SU-DHL-6 (cell line): ENCODE measurements around the gene HRK.

Experiments used
- H2AFZ ChIP-seq: fragments of 200-600 bp; sonication (generic); 2 replicates; pipeline ENCODE4 v1.6.1; 2014; ENCODE audit warnings: low read depth, mild to moderate bottlenecking, moderate library complexity, mixed read lengths, antibody characterized with exemption, low read length; ENCODE audit not compliant: severe bottlenecking
- H3F3A ChIP-seq: fragments of 200-600 bp; shearing (Covaris generic); 2 replicates; pipeline ENCODE4 v1.6.0; 2016; ENCODE audit warnings: antibody characterized with exemption, mild to moderate bottlenecking; ENCODE audit not compliant: insufficient read depth
- H3K27ac ChIP-seq: fragments of 200-600 bp; sonication (generic); 2 replicates; pipeline ENCODE4 v1.5.1; 2016; ENCODE audit warnings: low read depth, mild to moderate bottlenecking, low read length, moderate library complexity, mixed read lengths
- H3K27me3 ChIP-seq: fragments of 200-600 bp; sonication (generic), shearing (Covaris generic); 2 replicates; pipeline ENCODE4 v1.6.0; 2014; ENCODE audit warnings: mild to moderate bottlenecking, low read length
- H3K36me3 ChIP-seq: fragments of 200-600 bp; sonication (generic); 2 replicates; pipeline ENCODE4 v1.6.1; 2014; ENCODE audit warnings: mild to moderate bottlenecking, low read length, mixed read lengths
- H3K4me2 ChIP-seq: fragments of 300-600, 200-600 bp; shearing (Covaris generic), sonication (generic); 2 replicates; pipeline ENCODE4 v1.6.0; 2014; ENCODE audit warnings: low read length, low read depth, mild to moderate bottlenecking; ENCODE audit not compliant: poor library complexity, severe bottlenecking
- H3K4me3 ChIP-seq: fragments of 200-600 bp; sonication (generic); 2 replicates; pipeline ENCODE4 v1.5.1; 2014; ENCODE audit warnings: antibody characterized with exemption, low read length, mild to moderate bottlenecking, mixed read lengths; ENCODE audit not compliant: insufficient read depth, poor library complexity, severe bottlenecking
- H3K79me2 ChIP-seq: fragments of 200-600 bp; sonication (generic); 2 replicates; pipeline ENCODE4 v1.6.1; 2014; ENCODE audit warnings: mild to moderate bottlenecking, low read length, moderate library complexity; ENCODE audit not compliant: insufficient read depth
- H3K9ac ChIP-seq: fragments of 200-600 bp; sonication (generic); 2 replicates; pipeline ENCODE4 v1.7.0; 2014; ENCODE audit warnings: mild to moderate bottlenecking, low read length
- H3K9me2 ChIP-seq: fragments of 200-600 bp; sonication (generic); replicated peaks from 2 replicates; pipeline ENCODE4 v1.6.1; 2014; ENCODE audit warnings: low read length; ENCODE audit not compliant: insufficient read depth
- H3K9me3 ChIP-seq: fragments of 200-600 bp; sonication (generic); 2 replicates; pipeline ENCODE4 v1.6.1; 2014; ENCODE audit warnings: low read length, mixed read lengths; ENCODE audit not compliant: insufficient read depth
- H4K20me1 ChIP-seq: fragments of 200-600 bp; sonication (generic); 2 replicates; pipeline ENCODE4 v1.6.1; 2014; ENCODE audit warnings: low read depth, mild to moderate bottlenecking, antibody characterized with exemption, low read length, moderate library complexity, mixed read lengths
- CTCF ChIP-seq: fragments of 200-600 bp; sonication (generic); IDR thresholded peaks from one replicate; pipeline ENCODE4 v1.5.1; 2017; ENCODE audit warnings: antibody characterized with exemption, mild to moderate bottlenecking, low read length, moderate library complexity; ENCODE audit not compliant: insufficient read depth, poor library complexity, severe bottlenecking
- EZH2phosphoT487 ChIP-seq: fragments of 200-600 bp; sonication (generic), shearing (Covaris generic); conservative IDR thresholded peaks from 2 replicates; pipeline ENCODE4 v1.6.1; 2018; ENCODE audit warnings: mild to moderate bottlenecking, antibody characterized with exemption, low read length, moderate library complexity, mixed read lengths

The HRK gene

GRCh38 chr12:116881877-116882507 is 751 bp upstream of the HRK start:
- no peaks in the 10 kb centered on the region for H3K9me2 ChIP-seq
- H3K27me3 ChIP-seq = 0 out of 2 replicates have a peak, but pooled peaks cover 2% of the 10 kb centered on the region
- no peaks in the 10 kb centered on the region for H3K79me2 ChIP-seq
- no peak overlapping the region for H3K27ac ChIP-seq
- peak overlapping the region; percentile 22; the same call in 1 of the 2 replicates for H3K9ac ChIP-seq
- H3K4me3 ChIP-seq = no peak overlapping the region
- no peaks in the 10 kb centered on the region for H3K9me3 ChIP-seq
- H3K4me2 ChIP-seq = peak overlapping the region; percentile 54
- no peak for TF ChIP-seq CTCF
- TF ChIP-seq EZH2phosphoT487 = no peak; the same call in 1 of the 2 replicates
- no peak overlapping the region for H2AFZ ChIP-seq
- no peaks in the 10 kb centered on the region for H4K20me1 ChIP-seq
- no peaks in the 10 kb centered on the region for H3K36me3 ChIP-seq
- H3F3A ChIP-seq = no peaks in the 10 kb centered on the region

GRCh38 chr12:116880817-116881324 is 370 bp downstream of the HRK start:
- H2AFZ ChIP-seq = peak overlapping the region; percentile 5

GRCh38 chr12:116880213-116880816 is 926 bp downstream of the HRK start:
- no peaks in the 10 kb centered on the region for H3K36me3 ChIP-seq
- peak overlapping the region; percentile 43 for H3K9ac ChIP-seq
- no peaks in the 10 kb centered on the region for H4K20me1 ChIP-seq
- no peaks in the 10 kb centered on the region for H3K79me2 ChIP-seq
- no peaks in the 10 kb centered on the region for H3F3A ChIP-seq
- H3K4me3 ChIP-seq = peak overlapping the region; percentile 43
- peak overlapping the region; percentile 52 for H3K4me2 ChIP-seq
- TF ChIP-seq CTCF = no peak
- TF ChIP-seq EZH2phosphoT487 = no peak
- no peaks in the 10 kb centered on the region for H3K9me2 ChIP-seq
- H2AFZ ChIP-seq = peak overlapping the region; percentile 5
- H3K27me3 ChIP-seq = 0 out of 2 replicates have a peak, but pooled peaks cover 2% of the 10 kb centered on the region
- H3K9me3 ChIP-seq = no peaks in the 10 kb centered on the region
- H3K27ac ChIP-seq = no peak overlapping the region

More at GRCh38 chr12:116880817-116881324, 370 bp downstream of the HRK start:
- Histone ChIP-seq H3K79me2 (no peaks in the 10 kb centered on the region), H4K20me1 (no peaks in the 10 kb centered on the region), H3K4me3 (peak overlapping the region; percentile 43), H3K27ac (no peak overlapping the region), H3K9ac (peak overlapping the region; percentile 43), H3F3A (no peaks in the 10 kb centered on the region), H3K9me2 (no peaks in the 10 kb centered on the region), H3K36me3 (no peaks in the 10 kb centered on the region), H3K27me3 (0 out of 2 replicates have a peak, but pooled peaks cover 2% of the 10 kb centered on the region), H3K4me2 (peak overlapping the region; percentile 54), H3K9me3 (no peaks in the 10 kb centered on the region)
- TF ChIP-seq CTCF (no peak), EZH2phosphoT487 (no peak)
